HEK293T (cell line): Measurements from ENCODE around the gene PTPRQ.

Source experiments
- CTCF ChIA-PET: fragments of 350-600 bp; formaldehyde crosslinking; extraction: SDS; loops from one replicate; lab custom pipeline; 2021; ENCODE audit warnings: antibody characterized with exemption, inconsistent platforms; lab: Yijun Ruan, JAX
- POLR2A ChIA-PET: fragments of 350-600 bp; formaldehyde crosslinking; extraction: SDS; loops from one replicate; lab custom pipeline; 2020; ENCODE audit warnings: antibody characterized with exemption, inconsistent platforms; lab: Yijun Ruan, JAX
- DNase-seq: peaks from one replicate; pipeline ENCODE4 v3.0.0; 2012; ENCODE audit warnings: mixed read lengths; ENCODE audit errors: extremely low spot score
- ARNT ChIP-seq: fragments of 450-650 bp; IDR thresholded peaks from 2 replicates; pipeline ENCODE4 v1.6.1; 2017; ENCODE audit warnings: mild to moderate bottlenecking
- BHLHE40 ChIP-seq: fragments of 450-650 bp; IDR thresholded peaks from 2 replicates; pipeline ENCODE4 v1.6.1; 2016; ENCODE audit warnings: mild to moderate bottlenecking, moderate library complexity, borderline replicate concordance
- CTBP1 ChIP-seq: fragments of 450-650 bp; IDR thresholded peaks from 2 replicates; pipeline ENCODE4 v1.6.1; 2016; ENCODE audit warnings: borderline replicate concordance
- ELF4 ChIP-seq: fragments of 450-650 bp; IDR thresholded peaks from 2 replicates; pipeline ENCODE4 v1.6.1; 2017; ENCODE audit warnings: antibody characterized with exemption
- FOXA1 ChIP-seq: fragments of 450-650 bp; IDR thresholded peaks from 2 replicates; pipeline ENCODE4 v1.6.1; 2016; ENCODE audit warnings: mild to moderate bottlenecking
- FOXK2 ChIP-seq: fragments of 450-650 bp; IDR thresholded peaks from 2 replicates; pipeline ENCODE4 v1.6.1; 2016; ENCODE audit warnings: mild to moderate bottlenecking
- FOXM1 ChIP-seq: fragments of 450-650 bp; IDR thresholded peaks from 2 replicates; pipeline ENCODE4 v1.6.1; 2017; ENCODE audit warnings: mild to moderate bottlenecking, borderline replicate concordance
- HDGF ChIP-seq: fragments of 450-650 bp; IDR thresholded peaks from 2 replicates; pipeline ENCODE4 v1.6.1; 2017; ENCODE audit warnings: antibody characterized with exemption, borderline replicate concordance
- L3MBTL2 ChIP-seq: fragments of 450-650 bp; conservative IDR thresholded peaks from 2 replicates; pipeline ENCODE4 v1.6.1; 2016; ENCODE audit warnings: mild to moderate bottlenecking
- LEF1 ChIP-seq: fragments of 450-650 bp; IDR thresholded peaks from 2 replicates; pipeline ENCODE4 v1.6.1; 2017; ENCODE audit warnings: mild to moderate bottlenecking, borderline replicate concordance
- NFRKB ChIP-seq: fragments of 450-650 bp; IDR thresholded peaks from 2 replicates; pipeline ENCODE4 v1.6.1; 2016; ENCODE audit warnings: mild to moderate bottlenecking, moderate library complexity
- PKNOX1 ChIP-seq: fragments of 450-650 bp; IDR thresholded peaks from 2 replicates; pipeline ENCODE4 v1.6.1; 2016
- SP1 ChIP-seq: fragments of 450-650 bp; IDR thresholded peaks from 2 replicates; pipeline ENCODE4 v1.6.1; 2017
- SUZ12 ChIP-seq: fragments of 450-650 bp; IDR thresholded peaks from 2 replicates; pipeline ENCODE4 v1.6.1; 2016; ENCODE audit warnings: mild to moderate bottlenecking
- TARDBP ChIP-seq: fragments of 450-650 bp; IDR thresholded peaks from 2 replicates; pipeline ENCODE4 v1.6.1; 2016
- ZNF384 ChIP-seq: fragments of 450-650 bp; IDR thresholded peaks from 2 replicates; pipeline ENCODE4 v1.6.1; 2016

PTPRQ gene

GRCh38 chr12:80443974-80444666 is at the start of gene PTPRQ:
Gene PTPRQ (plus strand): TSS chr12:80444235. CDS start chr12:80444346, 111 bp downstream.
- ChIA-PET CTCF (no interaction called here), POLR2A (no interaction called here)
- TF ChIP-seq CTBP1, result no peak
- no peak for DNase-seq

- POLR2A ChIA-PET, result no interaction called here
- CTCF ChIA-PET, result no interaction called here
- no peak for DNase-seq
- TF ChIP-seq LEF1 (no peak), PKNOX1 (no peak), ARNT (no peak), SUZ12 (no peak), HDGF (no peak), FOXA1 (no peak), FOXK2 (no peak), FOXM1 (no peak), L3MBTL2 (no peak), NFRKB (no peak), SP1 (no peak), TARDBP (no peak), BHLHE40 (no peak), CTBP1 (no peak), ZNF384 (no peak), ELF4 (no peak)
Observed at GRCh38 chr12:80400571-80400991, 43.5 kb upstream of the PTPRQ start.

- CTCF ChIA-PET, result no interaction called here
- TF ChIP-seq L3MBTL2 (no peak), FOXA1 (no peak), ZNF384 (no peak), ARNT (no peak), TARDBP (no peak), LEF1 (no peak), NFRKB (no peak), SUZ12 (no peak), SP1 (no peak), FOXK2 (no peak), ELF4 (no peak), CTBP1 (no peak)
- no peak for DNase-seq
- POLR2A ChIA-PET, result no interaction called here
Observed at GRCh38 chr12:80401191-80401590, 42.8 kb upstream of the PTPRQ start.

GRCh38 chr12:80404629-80405028 is 39.4 kb upstream of the PTPRQ start:
- TF ChIP-seq SP1 (no peak), ZNF384 (no peak), SUZ12 (no peak), PKNOX1 (no peak), ELF4 (no peak), ARNT (no peak), HDGF (no peak), LEF1 (no peak), NFRKB (no peak), FOXM1 (no peak), BHLHE40 (no peak), L3MBTL2 (no peak), FOXK2 (no peak), CTBP1 (no peak), FOXA1 (no peak)
- ChIA-PET CTCF (no interaction called here), POLR2A (no interaction called here)
- no peak for DNase-seq

- DNase-seq, result no peak
- TF ChIP-seq ELF4 (no peak), BHLHE40 (no peak), HDGF (no peak), ZNF384 (no peak), L3MBTL2 (no peak), SUZ12 (no peak), NFRKB (no peak), FOXK2 (no peak), ARNT (no peak), PKNOX1 (no peak), FOXM1 (no peak)
- ChIA-PET POLR2A (no interaction called here), CTCF (no interaction called here)
Observed at GRCh38 chr12:80406253-80406652, 37.8 kb upstream of the PTPRQ start.

GRCh38 chr12:80411787-80412186 is 32.2 kb upstream of the PTPRQ start:
- TF ChIP-seq CTBP1 (no peak), L3MBTL2 (no peak), ELF4 (no peak), NFRKB (no peak), FOXM1 (no peak), PKNOX1 (no peak), TARDBP (no peak), LEF1 (no peak), SP1 (no peak), ZNF384 (no peak), ARNT (no peak), SUZ12 (no peak), HDGF (no peak), FOXK2 (no peak), FOXA1 (no peak), BHLHE40 (no peak)
- ChIA-PET CTCF (no interaction called here), POLR2A (no interaction called here)
- DNase-seq, result no peak
